ENCODE measurements around the gene PHF21A.

DNA sequence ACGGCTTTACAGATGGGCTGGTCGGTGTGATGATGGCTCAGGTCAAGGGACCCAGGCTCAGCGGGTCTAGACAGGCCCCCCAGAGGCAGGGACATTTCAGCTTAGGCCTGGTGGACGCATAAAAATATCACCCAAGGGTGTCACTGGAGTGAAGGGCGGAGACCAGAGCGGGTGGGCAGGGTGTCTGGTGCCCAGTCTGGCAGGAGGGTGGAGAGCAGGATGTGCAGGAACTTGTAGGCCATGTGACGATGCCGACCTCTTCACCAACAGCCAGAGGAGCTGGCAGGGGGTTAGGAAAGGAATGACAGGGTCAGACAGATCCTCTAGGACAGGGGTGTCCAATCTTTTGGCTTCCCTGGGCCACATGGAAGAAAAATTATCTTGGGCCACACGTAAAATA is 231.3 kb downstream of the PHF21A start:
- TF ChIP-seq EZH2 (IDR thresholded peaks at IDR 0.05; ENCODE audit: borderline replicate concordance, low read depth, low read length, severe bottlenecking): no peak
- TF ChIP-seq, protein P1, sequence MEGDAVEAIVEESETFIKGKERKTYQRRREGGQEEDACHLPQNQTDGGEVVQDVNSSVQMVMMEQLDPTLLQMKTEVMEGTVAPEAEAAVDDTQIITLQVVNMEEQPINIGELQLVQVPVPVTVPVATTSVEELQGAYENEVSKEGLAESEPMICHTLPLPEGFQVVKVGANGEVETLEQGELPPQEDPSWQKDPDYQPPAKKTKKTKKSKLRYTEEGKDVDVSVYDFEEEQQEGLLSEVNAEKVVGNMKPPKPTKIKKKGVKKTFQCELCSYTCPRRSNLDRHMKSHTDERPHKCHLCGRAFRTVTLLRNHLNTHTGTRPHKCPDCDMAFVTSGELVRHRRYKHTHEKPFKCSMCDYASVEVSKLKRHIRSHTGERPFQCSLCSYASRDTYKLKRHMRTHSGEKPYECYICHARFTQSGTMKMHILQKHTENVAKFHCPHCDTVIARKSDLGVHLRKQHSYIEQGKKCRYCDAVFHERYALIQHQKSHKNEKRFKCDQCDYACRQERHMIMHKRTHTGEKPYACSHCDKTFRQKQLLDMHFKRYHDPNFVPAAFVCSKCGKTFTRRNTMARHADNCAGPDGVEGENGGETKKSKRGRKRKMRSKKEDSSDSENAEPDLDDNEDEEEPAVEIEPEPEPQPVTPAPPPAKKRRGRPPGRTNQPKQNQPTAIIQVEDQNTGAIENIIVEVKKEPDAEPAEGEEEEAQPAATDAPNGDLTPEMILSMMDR (IDR thresholded peaks at IDR 0.05; ENCODE audit: borderline replicate concordance, extremely low read depth, low read length, poor library complexity, severe bottlenecking): no peak

Measured in DND-41 (cell line).